ENCODE results near the gene C19orf44.

Gene C19orf44

GRCh38 chr19:16520074-16520973 lies 24.1 kb downstream of the C19orf44 start:
- ATAC-seq (no peak), DNase-seq (ENCODE audit: low spot score in 2 of 2) (no peak)
- Mint-ChIP-seq H3K4me1 (peaks cover 13% of the 10 kb centered on the region), H3K27ac (no peak overlapping the region), H3K36me3 (peaks cover 84% of the 10 kb centered on the region), H3K9me3 (no peaks in the 10 kb centered on the region), H3K4me3 (no peak overlapping the region)

DNA sequence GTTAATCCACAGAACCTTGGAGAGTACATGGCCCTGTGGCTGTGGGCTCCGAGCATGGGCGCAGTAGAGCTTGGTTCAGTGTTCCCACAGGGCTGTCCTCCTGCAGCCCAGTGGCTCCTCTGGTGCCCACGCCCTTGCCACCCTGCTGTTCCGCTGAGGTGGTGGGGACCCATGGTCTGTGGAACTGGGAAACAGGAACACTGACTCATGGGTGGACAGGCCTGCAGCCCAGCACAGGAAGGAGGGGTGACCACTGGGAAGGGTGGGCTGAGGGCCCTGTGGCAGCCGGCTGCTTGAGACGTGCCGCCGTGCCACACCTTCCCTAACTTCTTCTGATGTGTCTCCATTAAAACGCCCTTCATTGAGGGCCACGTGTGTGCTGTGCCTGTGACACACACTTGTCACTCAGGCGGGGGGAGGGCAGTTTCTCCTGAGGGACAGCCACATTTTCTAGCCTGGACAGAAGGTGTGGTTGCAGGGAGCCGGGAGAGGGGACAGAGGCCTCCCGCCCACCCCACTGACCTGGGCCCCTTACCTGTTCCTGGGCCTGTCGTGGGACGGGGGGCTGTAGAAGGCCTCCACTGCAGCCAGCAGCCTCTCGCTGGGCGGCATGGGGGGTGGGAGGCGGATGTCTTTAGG lies 24.9 kb downstream of the C19orf44 start:
- Mint-ChIP-seq H3K27ac (no peak overlapping the region), H3K4me3 (no peak overlapping the region), H3K9me3 (no peaks in the 10 kb centered on the region), H3K4me1 (peaks cover 13% of the 10 kb centered on the region), H3K36me3 (peaks cover 90% of the 10 kb centered on the region)
- no peak for DNase-seq (ENCODE audit: low spot score in 2 of 2)
- ATAC-seq, result no peak

DNA sequence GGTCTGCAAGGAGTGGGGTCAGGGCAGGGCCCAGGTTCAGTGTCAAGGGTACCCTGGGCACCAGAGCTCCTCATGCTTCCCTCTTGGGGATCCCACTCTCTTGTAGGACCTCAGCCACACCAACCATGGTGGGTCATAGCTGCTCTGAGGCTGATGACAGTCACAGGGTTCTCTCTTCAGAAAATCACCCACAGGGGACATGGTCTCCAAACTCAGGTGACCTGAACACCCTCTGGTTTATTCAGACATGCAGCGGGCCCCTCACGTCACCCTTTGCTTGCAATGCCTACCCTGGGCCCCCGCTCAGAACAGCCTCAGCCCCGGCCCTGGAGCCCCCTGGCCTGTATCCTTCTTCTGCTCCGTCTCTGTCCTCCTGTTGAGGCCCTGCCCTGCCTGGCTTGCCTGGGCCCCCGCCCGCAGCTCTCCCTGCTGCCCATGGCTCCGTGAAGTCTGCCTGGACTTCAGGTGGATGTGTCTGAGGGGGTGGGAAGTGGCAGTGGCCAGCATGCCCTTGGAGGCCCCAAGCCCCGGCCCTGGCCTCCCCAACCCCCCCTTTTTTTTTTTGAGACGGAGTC lies 25.6 kb downstream of the C19orf44 start:
- peaks cover 97% of the 10 kb centered on the region for H3K36me3 Mint-ChIP-seq
- H3K27ac Mint-ChIP-seq, result no peak overlapping the region

GRCh38 chr19:16522559-16523377 lies 26.6 kb downstream of the C19orf44 start:
- ATAC-seq (no peak), DNase-seq (ENCODE audit: low spot score in 2 of 2) (no peak)
- peaks cover 98% of the 10 kb centered on the region for H3K36me3 Mint-ChIP-seq
- H3K9me3 Mint-ChIP-seq, result no peaks in the 10 kb centered on the region
- H3K27ac Mint-ChIP-seq, result no peak overlapping the region
- H3K4me3 Mint-ChIP-seq, result no peak overlapping the region
- H3K4me1 Mint-ChIP-seq, result peaks cover under 1% of the 10 kb centered on the region

More for the DNA sequence above, 25.6 kb downstream of the C19orf44 start:
- Mint-ChIP-seq H3K4me1 (peaks cover 10% of the 10 kb centered on the region), H3K4me3 (no peak overlapping the region), H3K9me3 (no peaks in the 10 kb centered on the region)
- no peak for DNase-seq (ENCODE audit: low spot score in 2 of 2)
- no peak for ATAC-seq

GRCh38 chr19:16524991-16525734 lies 29.0 kb downstream of the C19orf44 start:
- ATAC-seq (no peak), DNase-seq (ENCODE audit: low spot score in 2 of 2) (no peak)
- Mint-ChIP-seq H3K36me3 (peaks cover 98% of the 10 kb centered on the region), H3K9me3 (no peaks in the 10 kb centered on the region), H3K4me3 (no peak overlapping the region), H3K27ac (no peak overlapping the region), H3K4me1 (no peaks in the 10 kb centered on the region)

- Mint-ChIP-seq H3K4me3 (no peak overlapping the region), H3K36me3 (peaks cover 94% of the 10 kb centered on the region), H3K27ac (no peak overlapping the region), H3K9me3 (no peaks in the 10 kb centered on the region), H3K4me1 (no peaks in the 10 kb centered on the region)
- ATAC-seq (no peak), DNase-seq (ENCODE audit: low spot score in 2 of 2) (no peak)
Observed at GRCh38 chr19:16525751-16526481, 29.7 kb downstream of the C19orf44 start.

DNA sequence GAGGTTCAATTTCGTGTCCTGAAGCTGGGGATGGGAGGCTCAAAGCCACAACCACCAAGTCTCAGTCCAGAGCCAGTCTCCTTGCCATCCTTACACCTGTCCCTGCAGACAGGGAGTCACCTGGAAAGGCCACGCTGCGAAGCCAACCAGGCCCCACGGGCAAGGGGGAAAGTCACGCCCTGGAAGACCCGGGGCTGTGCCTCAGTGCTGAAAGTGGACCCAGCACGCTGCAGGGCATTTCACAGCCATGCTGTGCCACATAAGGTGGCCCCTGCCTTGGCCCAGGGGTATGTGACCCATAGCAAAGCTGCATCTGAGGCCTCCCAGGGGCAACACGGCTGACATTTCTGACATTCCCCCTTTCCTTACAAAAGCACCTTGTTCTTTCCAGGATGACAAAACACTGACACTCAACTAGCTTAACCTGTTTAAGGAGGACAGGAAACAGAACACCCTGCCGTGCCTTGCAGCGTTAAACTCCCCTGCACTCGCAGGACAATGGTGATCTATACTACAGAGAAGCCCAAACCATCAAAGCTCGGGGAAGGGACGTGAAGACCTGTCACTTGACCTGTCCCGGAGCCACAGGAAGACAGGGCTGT lies 31.2 kb downstream of the C19orf44 start:
- Mint-ChIP-seq H3K9me3 (no peaks in the 10 kb centered on the region), H3K4me1 (no peaks in the 10 kb centered on the region), H3K4me3 (no peak overlapping the region), H3K36me3 (peaks cover 94% of the 10 kb centered on the region), H3K27ac (peak overlapping the region; percentile 34)
- ATAC-seq (no peak), DNase-seq (ENCODE audit: low spot score in 2 of 2) (no peak)

DNA sequence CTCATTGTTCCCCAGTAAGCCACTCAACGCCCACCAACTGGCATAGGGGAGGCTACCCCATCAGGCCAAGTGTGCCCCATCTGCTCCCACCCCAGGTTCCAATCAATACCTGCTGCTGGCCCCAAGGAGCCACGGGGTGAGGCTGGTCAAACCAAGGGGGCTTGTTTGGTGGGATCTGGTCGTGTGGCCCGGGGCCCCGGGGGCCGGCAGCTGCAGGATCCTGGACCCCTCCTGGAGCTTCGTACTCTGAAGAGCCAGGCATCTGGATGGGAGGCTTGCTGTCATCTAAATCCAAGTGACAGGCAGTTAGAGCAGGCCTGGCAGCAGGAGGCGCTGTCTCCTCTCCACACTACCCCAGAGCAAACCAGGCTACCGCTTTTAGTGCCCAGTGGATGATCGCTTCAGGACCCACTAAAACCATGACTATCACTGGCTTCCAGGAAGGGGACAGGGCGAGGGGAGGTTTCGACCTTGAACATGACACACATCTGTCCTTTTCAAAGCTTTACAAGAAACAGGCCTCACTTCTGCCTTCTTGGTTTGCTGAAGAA lies 31.9 kb downstream of the C19orf44 start:
- H3K27ac Mint-ChIP-seq, result peak overlapping the region; percentile 34
- ATAC-seq (peak; percentile 78), DNase-seq (ENCODE audit: low spot score in 2 of 2) (peak; percentile 25 to 63)
- H3K4me1 Mint-ChIP-seq, result no peaks in the 10 kb centered on the region
- H3K4me3 Mint-ChIP-seq, result no peak overlapping the region
- H3K9me3 Mint-ChIP-seq, result no peaks in the 10 kb centered on the region
- H3K36me3 Mint-ChIP-seq, result peaks cover 93% of the 10 kb centered on the region

- Mint-ChIP-seq H3K4me3 (no peak overlapping the region), H3K9me3 (no peaks in the 10 kb centered on the region), H3K27ac (peak overlapping the region; percentile 43), H3K4me1 (no peaks in the 10 kb centered on the region), H3K36me3 (peaks cover 93% of the 10 kb centered on the region)
- ATAC-seq (no peak), DNase-seq (ENCODE audit: low spot score in 2 of 2) (no peak)
Observed at GRCh38 chr19:16529466-16530144, 33.4 kb downstream of the C19orf44 start.

DNA sequence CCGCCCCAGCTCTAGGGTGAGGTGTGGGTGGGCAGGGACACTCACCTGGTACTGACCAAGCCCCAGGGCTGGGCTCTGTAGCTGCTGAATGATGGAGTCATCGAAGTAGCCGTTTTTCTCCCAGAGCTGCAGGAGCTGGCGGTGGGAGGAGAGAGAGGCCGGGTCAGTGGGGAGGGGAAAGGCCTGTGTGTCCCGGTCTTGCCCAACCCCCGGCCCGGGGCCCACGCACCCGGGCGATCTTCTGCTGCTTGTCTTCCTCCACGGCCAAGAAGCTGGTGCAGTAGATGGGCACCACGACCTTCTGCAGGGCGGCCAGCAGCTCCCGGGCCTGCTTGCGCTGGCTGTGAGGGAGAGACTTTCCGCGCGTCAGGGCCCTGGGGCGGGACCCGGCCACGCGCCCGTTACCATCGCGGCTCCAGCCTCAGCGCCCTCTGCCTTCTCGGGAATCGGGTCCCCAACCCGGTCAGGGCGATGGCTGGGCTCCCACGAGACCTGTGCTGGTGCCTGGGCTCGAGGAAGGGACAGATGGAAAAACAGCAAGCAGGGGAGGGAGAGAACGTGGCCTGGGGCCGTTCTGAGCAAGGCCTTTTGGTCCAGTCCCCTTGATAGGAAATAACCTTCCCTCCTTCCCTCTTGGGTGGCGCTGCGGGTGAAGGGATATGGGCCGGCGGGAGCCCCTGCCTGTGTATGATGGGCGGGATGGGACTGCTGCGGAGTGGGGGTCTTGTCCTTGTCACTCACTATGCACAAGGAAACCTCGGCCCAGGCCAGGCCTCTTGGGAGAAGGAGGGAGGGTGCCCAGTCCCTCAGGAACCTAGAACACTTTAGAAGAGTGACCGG lies 34.6 kb downstream of the C19orf44 start:
- no peaks in the 10 kb centered on the region for H3K9me3 Mint-ChIP-seq
- peak overlapping the region; percentile 81 for H3K27ac Mint-ChIP-seq
- ATAC-seq (no peak), DNase-seq (ENCODE audit: low spot score in 2 of 2) (no peak)
- no peaks in the 10 kb centered on the region for H3K4me1 Mint-ChIP-seq
- peaks cover 95% of the 10 kb centered on the region for H3K36me3 Mint-ChIP-seq
- no peak overlapping the region for H3K4me3 Mint-ChIP-seq

- ATAC-seq (no peak), DNase-seq (ENCODE audit: low spot score in 2 of 2) (no peak)
- Mint-ChIP-seq H3K27ac (peak overlapping the region; percentile 81), H3K9me3 (no peaks in the 10 kb centered on the region), H3K4me1 (peaks cover 5% of the 10 kb centered on the region), H3K36me3 (peaks cover 95% of the 10 kb centered on the region), H3K4me3 (no peak overlapping the region)
Observed at GRCh38 chr19:16531380-16531669, 35.1 kb downstream of the C19orf44 start.

GRCh38 chr19:16532440-16533234 lies 36.4 kb downstream of the C19orf44 start:
- DNase-seq (ENCODE audit: low spot score in 2 of 2) (no peak), ATAC-seq (no peak)
- Mint-ChIP-seq H3K4me3 (no peak overlapping the region), H3K4me1 (peaks cover 16% of the 10 kb centered on the region), H3K27ac (no peak overlapping the region), H3K9me3 (no peaks in the 10 kb centered on the region), H3K36me3 (peaks cover 95% of the 10 kb centered on the region)
